Liver (tissue), 3 donors: ENCODE data around the gene NARS2.

Experiments used
- ATF3 ChIP-seq: IDR thresholded peaks from 2 replicates; pipeline ENCODE4 v1.6.1; 2016; ENCODE audit warnings: antibody characterized with exemption
- CTCF ChIP-seq: fragments of 150-350 bp; IDR thresholded peaks from 2 replicates; pipeline ENCODE4 v1.5.1; 2017; ENCODE audit warnings: improper control_type of control experiment, low read depth, low read length; ENCODE audit not compliant: missing input control
- EGR1 ChIP-seq, 2 donors: IDR thresholded peaks; 2 replicates each; pipeline ENCODE4 v1.6.1; 2016 to 2018; ENCODE audit warnings: antibody characterized with exemption in 2 of 2, low read depth in 2 of 2
- FOXA1 ChIP-seq: IDR thresholded peaks from 2 replicates; pipeline ENCODE4 v1.6.1; 2016; ENCODE audit warnings: antibody characterized with exemption
- GABPA ChIP-seq, 2 donors: IDR thresholded peaks in 1 of 2; conservative IDR thresholded peaks in 1 of 2; 2 replicates each; pipeline ENCODE4 v1.6.1; 2016; ENCODE audit warnings: antibody characterized with exemption in 2 of 2, mild to moderate bottlenecking in 1 of 2, moderate library complexity in 1 of 2
- JUND ChIP-seq, 2 donors: IDR thresholded peaks; 2 replicates each; pipeline ENCODE4 v1.6.1; 2016; ENCODE audit warnings: antibody characterized with exemption in 2 of 2
- MAX ChIP-seq: IDR thresholded peaks from 2 replicates; pipeline ENCODE4 v1.6.1; 2016; ENCODE audit warnings: antibody characterized with exemption
- RAD21 ChIP-seq, 2 donors: IDR thresholded peaks; 2 replicates each; pipeline ENCODE4 v1.6.1; 2016; ENCODE audit warnings: antibody characterized with exemption in 2 of 2, mild to moderate bottlenecking in 2 of 2
- RXRA ChIP-seq, 2 donors: IDR thresholded peaks; 2 replicates each; pipeline ENCODE4 v1.6.1; 2017 to 2018; ENCODE audit warnings: antibody characterized with exemption in 2 of 2, mild to moderate bottlenecking in 1 of 2
- SP1 ChIP-seq: IDR thresholded peaks from 2 replicates; pipeline ENCODE4 v1.6.1; 2018; ENCODE audit warnings: antibody characterized with exemption, mild to moderate bottlenecking
- TAF1 ChIP-seq: conservative IDR thresholded peaks from 2 replicates; pipeline ENCODE4 v1.6.1; 2016; ENCODE audit warnings: antibody characterized with exemption, mild to moderate bottlenecking
- donor health status: healthy.
- donor health status: healthy.

- TF ChIP-seq GABPA (IDR thresholded peaks at IDR 0.05 in 1 of 2, conservative IDR thresholded peaks at IDR 0.05 in 1 of 2) (no peak), ATF3 (no peak), CTCF (no peak), EGR1 (IDR thresholded peaks at IDR 0.05; ENCODE audit: low read depth in 2 of 2) (no peak), TAF1 (no peak), RAD21 (IDR thresholded peaks at IDR 0.05) (no peak), FOXA1 (no peak), SP1 (no peak), JUND (IDR thresholded peaks at IDR 0.05) (no peak), RXRA (IDR thresholded peaks at IDR 0.05) (no peak), MAX (no peak)
Measured at GRCh38 chr11:78520230-78520629, 54.4 kb downstream of the NARS2 start.
